Measurements from ENCODE around the gene ZSWIM6. TPM values are rescaled to one million over a fixed set of nuclear protein-coding genes. Genes with fewer than 3 reads are reported as not detected.

The ZSWIM6 gene
- total RNA-seq, 1 donor from 2014 or later = 5.7 TPM

DNA sequence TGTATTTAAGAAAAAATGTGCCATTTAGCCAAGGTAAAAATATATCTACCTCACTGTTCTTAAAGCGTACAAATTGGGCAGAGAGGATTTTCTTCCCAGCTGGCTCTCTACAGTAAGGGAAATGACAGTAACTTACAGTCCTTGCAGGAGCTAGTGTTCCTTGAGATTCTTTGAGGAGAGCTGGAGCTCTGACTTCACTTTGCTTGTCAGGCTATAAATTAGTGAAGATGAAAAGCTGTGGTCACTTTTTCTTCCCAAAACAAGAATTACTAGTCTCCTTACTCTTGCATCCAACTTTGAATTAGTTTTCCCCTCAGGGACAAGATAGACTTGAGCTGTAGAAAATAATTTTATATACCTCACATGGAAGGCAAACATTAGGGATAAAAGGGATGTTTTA is 129.9 kb downstream of the ZSWIM6 start:
- intact Hi-C loops (cut with micrococcal nuclease) = no loop called here
- no peak overlapping the region for H3K4me3 ChIP-seq
- H3K27ac ChIP-seq (replicated peaks) = no peak overlapping the region
- H3K36me3 ChIP-seq = no peaks in the 10 kb centered on the region
- TF ChIP-seq, protein P1, sequence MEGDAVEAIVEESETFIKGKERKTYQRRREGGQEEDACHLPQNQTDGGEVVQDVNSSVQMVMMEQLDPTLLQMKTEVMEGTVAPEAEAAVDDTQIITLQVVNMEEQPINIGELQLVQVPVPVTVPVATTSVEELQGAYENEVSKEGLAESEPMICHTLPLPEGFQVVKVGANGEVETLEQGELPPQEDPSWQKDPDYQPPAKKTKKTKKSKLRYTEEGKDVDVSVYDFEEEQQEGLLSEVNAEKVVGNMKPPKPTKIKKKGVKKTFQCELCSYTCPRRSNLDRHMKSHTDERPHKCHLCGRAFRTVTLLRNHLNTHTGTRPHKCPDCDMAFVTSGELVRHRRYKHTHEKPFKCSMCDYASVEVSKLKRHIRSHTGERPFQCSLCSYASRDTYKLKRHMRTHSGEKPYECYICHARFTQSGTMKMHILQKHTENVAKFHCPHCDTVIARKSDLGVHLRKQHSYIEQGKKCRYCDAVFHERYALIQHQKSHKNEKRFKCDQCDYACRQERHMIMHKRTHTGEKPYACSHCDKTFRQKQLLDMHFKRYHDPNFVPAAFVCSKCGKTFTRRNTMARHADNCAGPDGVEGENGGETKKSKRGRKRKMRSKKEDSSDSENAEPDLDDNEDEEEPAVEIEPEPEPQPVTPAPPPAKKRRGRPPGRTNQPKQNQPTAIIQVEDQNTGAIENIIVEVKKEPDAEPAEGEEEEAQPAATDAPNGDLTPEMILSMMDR (IDR thresholded peaks at IDR 0.05; ENCODE audit: borderline replicate concordance) = no peak
- H3K9me3 ChIP-seq (replicated peaks) = no peaks in the 10 kb centered on the region
- no peak for DNase-seq
- H3K4me1 ChIP-seq = peaks cover 35% of the 10 kb centered on the region
- H3K27me3 ChIP-seq (ENCODE audit: low read depth) = no peaks in the 10 kb centered on the region

DNA sequence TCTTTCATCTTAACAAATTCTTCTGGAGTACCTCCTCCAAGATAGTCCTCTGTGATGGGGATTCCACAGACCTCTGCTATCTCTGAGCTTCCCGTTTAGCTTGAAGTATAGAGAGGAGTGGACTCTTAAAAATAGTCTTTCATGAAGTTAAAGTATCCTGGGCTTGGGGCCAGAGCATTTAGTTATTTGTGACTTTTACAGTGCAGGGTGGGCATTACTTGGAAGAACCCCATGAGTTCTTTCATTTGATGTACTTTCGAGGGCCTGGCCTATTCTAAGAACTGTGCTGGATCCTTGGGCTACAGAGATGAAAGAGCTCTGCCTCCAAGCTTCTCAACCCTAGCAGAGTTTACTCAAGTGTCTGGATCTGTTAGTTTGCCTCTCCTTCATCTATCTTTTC is 131.5 kb downstream of the ZSWIM6 start:
- no peak overlapping the region for H3K4me3 ChIP-seq
- H3K9me3 ChIP-seq (replicated peaks) = no peaks in the 10 kb centered on the region
- no peaks in the 10 kb centered on the region for H3K27me3 ChIP-seq (ENCODE audit: low read depth)
- no peak overlapping the region for H3K27ac ChIP-seq (replicated peaks)
- DNase-seq = no peak
- peaks cover 51% of the 10 kb centered on the region for H3K4me1 ChIP-seq
- TF ChIP-seq, protein P1 (IDR thresholded peaks at IDR 0.05; ENCODE audit: borderline replicate concordance) = no peak
- no peaks in the 10 kb centered on the region for H3K36me3 ChIP-seq
- intact Hi-C loops (cut with micrococcal nuclease) = no loop called here

DNA sequence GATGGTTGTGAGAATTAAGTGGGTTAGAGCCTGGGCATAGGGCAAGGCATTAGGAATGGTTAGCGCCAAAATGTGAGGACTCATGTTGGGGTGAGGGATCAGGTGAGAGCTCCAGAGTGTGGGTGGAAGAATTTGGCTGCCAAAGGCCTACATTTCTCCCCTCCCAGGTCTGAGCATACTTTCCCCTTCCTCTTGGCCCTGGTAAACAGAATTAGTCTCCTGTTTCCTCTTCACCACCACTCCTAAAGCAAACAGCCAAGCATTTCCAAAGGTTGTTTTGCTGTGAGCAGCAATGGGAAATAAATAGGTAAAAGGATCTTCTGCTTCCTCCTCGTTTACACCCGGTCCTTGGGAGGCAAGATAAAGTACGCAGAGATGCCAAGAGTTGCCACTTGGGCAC is 132.5 kb downstream of the ZSWIM6 start:
- TF ChIP-seq, protein P1 (IDR thresholded peaks at IDR 0.05; ENCODE audit: borderline replicate concordance) = no peak
- no peaks in the 10 kb centered on the region for H3K9me3 ChIP-seq (replicated peaks)
- H3K27ac ChIP-seq (replicated peaks) = no peak overlapping the region
- H3K4me3 ChIP-seq = no peak overlapping the region
- intact Hi-C loops (cut with micrococcal nuclease) = no loop called here
- peaks cover 55% of the 10 kb centered on the region for H3K4me1 ChIP-seq
- H3K36me3 ChIP-seq = no peaks in the 10 kb centered on the region
- H3K27me3 ChIP-seq (ENCODE audit: low read depth) = no peaks in the 10 kb centered on the region
- no peak for DNase-seq

DNA sequence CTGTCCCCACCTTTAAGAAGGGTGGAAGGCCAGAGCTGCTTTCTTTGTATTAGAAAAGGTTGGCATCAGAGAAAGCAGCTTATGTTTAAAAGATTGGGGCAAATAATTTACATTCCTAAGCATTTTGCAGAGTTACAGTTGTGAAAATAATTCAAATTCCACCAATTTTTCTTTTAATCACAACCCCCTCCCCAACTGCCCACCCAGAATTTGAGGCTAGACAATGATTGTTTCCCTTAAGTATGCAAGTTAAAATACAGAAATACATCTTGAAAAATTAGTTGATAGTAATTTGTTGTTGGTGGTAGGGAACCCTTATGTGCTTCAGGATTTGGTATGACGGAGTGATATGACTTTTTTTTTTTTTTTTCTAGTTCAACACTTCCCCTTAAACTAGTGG is 133.0 kb downstream of the ZSWIM6 start:
- Histone ChIP-seq H3K27me3 (ENCODE audit: low read depth) (no peaks in the 10 kb centered on the region), H3K9me3 (replicated peaks) (no peaks in the 10 kb centered on the region), H3K4me1 (peaks cover 55% of the 10 kb centered on the region), H3K27ac (replicated peaks) (no peak overlapping the region), H3K36me3 (no peaks in the 10 kb centered on the region), H3K4me3 (no peak overlapping the region)
- DNase-seq = no peak
- TF ChIP-seq, protein P1 (IDR thresholded peaks at IDR 0.05; ENCODE audit: borderline replicate concordance) = no peak
- intact Hi-C loops (cut with micrococcal nuclease) = no loop called here

DNA sequence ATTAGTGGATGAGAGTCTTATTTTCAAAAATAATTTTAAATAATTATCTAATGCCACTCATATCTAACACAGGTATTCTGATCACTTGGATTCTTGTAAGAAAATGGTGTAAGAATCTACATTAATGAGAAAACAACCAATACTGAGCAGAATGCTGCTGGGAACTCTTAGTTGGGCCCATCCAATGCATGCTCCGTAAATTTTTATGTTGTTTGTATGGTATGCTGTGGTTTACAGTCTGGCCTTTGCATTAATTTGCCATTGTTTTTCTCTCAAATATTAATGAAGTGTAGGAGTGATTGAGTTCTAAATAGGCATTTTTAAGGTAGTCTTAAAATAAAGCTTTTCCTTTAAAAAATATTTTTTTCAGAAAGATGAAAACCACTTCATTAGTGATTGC is 133.4 kb downstream of the ZSWIM6 start:
- intact Hi-C loops (cut with micrococcal nuclease) = no loop called here
- Histone ChIP-seq H3K9me3 (replicated peaks) (no peaks in the 10 kb centered on the region), H3K36me3 (no peaks in the 10 kb centered on the region), H3K27me3 (ENCODE audit: low read depth) (no peaks in the 10 kb centered on the region), H3K27ac (replicated peaks) (no peak overlapping the region), H3K4me3 (no peak overlapping the region), H3K4me1 (peaks cover 55% of the 10 kb centered on the region)
- TF ChIP-seq, protein P1 (IDR thresholded peaks at IDR 0.05; ENCODE audit: borderline replicate concordance) = no peak
- no peak for DNase-seq

DNA sequence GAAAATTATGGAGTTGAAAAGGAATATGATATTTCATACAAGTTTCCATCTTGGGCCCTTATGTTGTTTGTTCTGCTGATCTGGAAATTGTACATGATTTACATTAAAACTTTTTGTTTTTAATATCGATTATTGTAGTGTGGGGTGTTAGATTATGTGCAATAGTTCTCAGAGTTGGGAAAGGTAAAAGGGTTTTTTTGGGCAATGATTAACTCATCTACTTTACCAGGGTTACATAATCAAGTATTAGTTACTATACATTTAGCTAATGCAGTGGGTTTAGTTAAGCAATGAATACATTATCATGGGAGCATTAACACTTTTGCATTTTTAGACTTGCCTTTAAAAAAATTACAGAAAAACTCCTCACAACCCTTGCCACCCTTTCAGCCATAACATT is 134.0 kb downstream of the ZSWIM6 start:
- TF ChIP-seq, protein P1 (IDR thresholded peaks at IDR 0.05; ENCODE audit: borderline replicate concordance) = no peak
- H3K4me1 ChIP-seq = peaks cover 53% of the 10 kb centered on the region
- no peaks in the 10 kb centered on the region for H3K36me3 ChIP-seq
- no peak overlapping the region for H3K4me3 ChIP-seq
- intact Hi-C loops (cut with micrococcal nuclease) = no loop called here
- H3K27ac ChIP-seq (replicated peaks) = no peak overlapping the region
- DNase-seq = no peak
- no peaks in the 10 kb centered on the region for H3K9me3 ChIP-seq (replicated peaks)
- no peaks in the 10 kb centered on the region for H3K27me3 ChIP-seq (ENCODE audit: low read depth)

All from left ventricle myocardium inferior (tissue), 1 donor.